ENCODE measurements around the gene NPR2.

The NPR2 gene

DNA sequence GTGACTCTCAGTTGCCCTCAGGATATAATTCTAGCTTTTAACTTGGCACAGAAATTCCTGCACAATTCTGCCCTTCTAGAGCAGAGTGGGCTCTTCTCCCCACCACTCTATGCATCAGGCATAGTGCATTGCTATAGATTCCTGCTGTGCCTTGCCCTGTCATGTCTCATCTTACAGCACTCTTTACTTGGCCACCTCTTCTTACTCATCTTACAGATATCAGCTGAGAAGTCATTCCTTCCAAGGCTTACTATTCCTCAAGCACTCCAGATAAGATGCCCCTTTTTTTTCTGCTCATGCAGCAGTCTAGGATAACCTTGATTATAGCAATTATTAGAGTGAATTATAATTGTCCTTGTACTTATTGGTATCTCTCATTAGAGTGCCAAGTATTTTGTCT lies 31.5 kb downstream of the NPR2 start:
- Histone ChIP-seq H3K4me1 (ENCODE audit: insufficient read depth, low read length) (no peaks in the 10 kb centered on the region), H3K27ac (ENCODE audit: low read depth, low read length) (no peak overlapping the region), H3K27me3 (ENCODE audit: control insufficient read depth in 1 of 2, insufficient read depth in 2 of 2, low read length in 2 of 2) (no peaks in the 10 kb centered on the region), H3K9me3 (ENCODE audit: low read length) (no peaks in the 10 kb centered on the region), H3K36me3 (ENCODE audit: insufficient read depth, low read length) (no peaks in the 10 kb centered on the region), H3K4me3 (ENCODE audit: low read depth in 1 of 2, low read length in 2 of 2) (no peak overlapping the region), H3K9ac (ENCODE audit: low read length) (no peak overlapping the region)

DNA sequence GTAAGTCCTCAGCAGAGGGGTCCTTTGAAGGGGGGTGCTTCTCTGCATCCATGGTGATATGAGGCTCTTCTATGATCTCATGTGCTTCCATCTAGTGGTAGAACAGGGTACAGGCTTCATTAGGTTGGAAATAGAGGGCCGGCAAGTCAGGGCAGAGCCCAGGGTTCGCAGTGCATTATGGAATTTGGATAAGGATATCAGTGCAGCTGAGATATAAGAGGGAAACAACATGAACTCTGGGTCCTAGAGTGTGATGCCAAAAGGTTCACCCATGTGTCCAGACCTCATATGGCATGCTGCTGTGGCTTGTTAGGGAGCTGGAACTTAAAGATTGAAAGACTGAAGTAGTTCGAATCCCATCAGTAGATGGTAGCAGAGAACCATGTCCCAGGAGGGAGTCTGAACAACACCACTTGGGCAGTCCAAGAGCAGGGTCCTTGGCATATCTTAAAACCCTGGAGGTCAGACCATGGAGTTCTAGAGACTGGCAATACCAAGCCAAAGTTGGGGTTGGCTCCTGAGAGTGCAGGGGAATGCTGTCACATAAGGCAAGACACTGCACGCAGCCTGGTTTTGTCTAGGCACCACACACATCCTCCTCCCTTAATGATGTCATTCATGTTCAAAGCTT lies 34.8 kb downstream of the NPR2 start:
- Histone ChIP-seq H3K4me3 (ENCODE audit: low read depth in 1 of 2, low read length in 2 of 2) (no peak overlapping the region), H3K27ac (ENCODE audit: low read depth, low read length) (no peak overlapping the region), H3K27me3 (ENCODE audit: control insufficient read depth in 1 of 2, insufficient read depth in 2 of 2, low read length in 2 of 2) (no peaks in the 10 kb centered on the region), H3K36me3 (ENCODE audit: insufficient read depth, low read length) (no peaks in the 10 kb centered on the region), H3K4me1 (ENCODE audit: insufficient read depth, low read length) (peaks cover 22% of the 10 kb centered on the region), H3K9me3 (ENCODE audit: low read length) (no peaks in the 10 kb centered on the region), H3K9ac (ENCODE audit: low read length) (no peak overlapping the region)

DNA sequence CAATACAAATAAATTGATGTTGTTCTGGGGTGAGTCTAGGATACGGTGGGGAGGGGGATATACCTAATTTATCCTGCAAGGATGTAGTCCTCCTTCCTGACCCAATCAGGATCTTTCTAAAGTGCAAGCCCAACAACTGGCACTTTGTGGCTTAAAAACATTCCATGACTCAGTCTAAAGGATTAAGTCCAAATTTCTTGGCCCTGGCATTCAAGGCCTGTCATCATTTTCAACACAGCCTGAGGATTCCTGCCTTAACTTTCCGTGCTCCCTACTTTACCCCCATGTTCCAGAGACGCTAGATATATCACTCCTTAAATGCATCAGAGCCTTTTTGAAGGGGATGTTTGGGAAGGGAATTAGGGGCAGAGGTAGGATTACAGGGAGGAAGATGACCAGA lies 36.1 kb downstream of the NPR2 start:
- Histone ChIP-seq H3K27me3 (ENCODE audit: control insufficient read depth in 1 of 2, insufficient read depth in 2 of 2, low read length in 2 of 2) (no peaks in the 10 kb centered on the region), H3K4me1 (ENCODE audit: insufficient read depth, low read length) (peaks cover 28% of the 10 kb centered on the region), H3K36me3 (ENCODE audit: insufficient read depth, low read length) (no peaks in the 10 kb centered on the region), H3K9me3 (ENCODE audit: low read length) (no peaks in the 10 kb centered on the region), H3K9ac (ENCODE audit: low read length) (no peak overlapping the region), H3K4me3 (ENCODE audit: low read depth in 1 of 2, low read length in 2 of 2) (no peak overlapping the region), H3K27ac (ENCODE audit: low read depth, low read length) (no peak overlapping the region)

DNA sequence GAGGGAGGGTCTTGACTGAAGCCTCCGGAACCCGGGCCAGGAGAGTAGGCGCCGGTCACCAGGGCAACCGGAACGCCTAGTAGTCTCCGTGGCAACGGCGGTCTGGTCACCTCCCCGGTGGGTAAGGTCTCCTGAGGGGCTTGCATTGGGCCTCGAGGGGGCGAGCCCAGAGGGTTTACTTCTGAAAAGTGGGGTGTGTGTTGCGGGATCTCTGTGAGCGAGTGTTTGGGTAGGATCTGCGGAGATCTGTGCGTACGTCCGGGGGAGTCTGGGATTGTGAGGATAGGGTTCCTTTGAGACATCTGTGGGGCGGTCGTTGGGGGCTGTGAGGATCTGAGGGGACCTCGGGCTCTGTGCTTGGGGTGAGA lies 37.3 kb downstream of the NPR2 start, which contains the start of gene FAM221B:
Gene FAM221B, minus strand, starts transcription at position 17 of the 368 bp plus-strand sequence. CDS start 2,571 bp downstream, outside the sequence.
- Histone ChIP-seq H3K27me3 (ENCODE audit: control insufficient read depth in 1 of 2, insufficient read depth in 2 of 2, low read length in 2 of 2) (no peaks in the 10 kb centered on the region), H3K4me1 (ENCODE audit: insufficient read depth, low read length) (peaks cover 36% of the 10 kb centered on the region), H3K4me3 (ENCODE audit: low read depth in 1 of 2, low read length in 2 of 2) (peak within 1 kb of the TSS; percentile 43 to 82), H3K36me3 (ENCODE audit: insufficient read depth, low read length) (no peaks in the 10 kb centered on the region), H3K9ac (ENCODE audit: low read length) (peak within 1 kb of the TSS; percentile 84), H3K9me3 (ENCODE audit: low read length) (no peaks in the 10 kb centered on the region), H3K27ac (ENCODE audit: low read depth, low read length) (peak within 1 kb of the TSS; percentile 66)

DNA sequence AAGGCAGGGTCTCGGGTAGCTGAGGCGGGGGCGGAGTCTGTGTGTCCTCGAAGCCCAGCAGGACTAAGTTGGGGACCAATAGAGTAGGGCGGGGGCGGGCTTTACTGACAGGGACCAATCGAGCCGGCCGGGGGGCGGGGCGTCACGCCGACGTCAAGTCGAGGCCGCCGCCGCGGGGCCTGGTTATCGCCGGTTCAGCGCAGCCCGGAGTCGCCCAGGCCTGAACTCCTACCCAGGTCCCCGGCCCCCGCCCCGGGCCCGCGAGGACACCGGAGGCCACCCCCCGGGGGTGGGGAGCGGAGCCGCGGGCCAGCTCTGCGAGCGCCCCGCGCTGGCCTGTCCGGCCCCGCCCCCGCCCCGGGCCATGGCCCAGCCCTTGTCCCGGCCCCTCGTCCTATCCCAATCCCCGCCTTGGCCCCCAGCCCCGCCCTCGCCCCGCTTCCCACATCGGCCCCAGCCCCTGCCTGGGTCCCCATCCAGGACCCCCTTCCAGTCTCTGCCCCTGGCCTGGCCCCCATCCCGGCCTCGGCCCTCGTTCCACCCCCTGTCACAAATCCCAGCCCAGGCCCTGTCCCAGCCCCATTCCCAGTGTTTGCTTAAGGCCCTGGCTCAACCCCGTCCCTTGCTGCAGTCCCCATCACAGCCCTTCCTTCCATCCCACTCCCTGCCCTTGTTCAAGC lies 37.8 kb downstream of the NPR2 start, which contains the start of gene TMEM8B:
Gene TMEM8B, plus strand, starts transcription at position 145 of the 680 bp plus-strand sequence. Its CDS starts 220 bp downstream, at position 365.
- no peaks in the 10 kb centered on the region for H3K9me3 ChIP-seq (ENCODE audit: low read length)
- peak within 1 kb of the TSS; percentile 66 for H3K27ac ChIP-seq (ENCODE audit: low read depth, low read length)
- H3K4me3 ChIP-seq (ENCODE audit: low read depth in 1 of 2, low read length in 2 of 2) = peak within 1 kb of the TSS; percentile 43 to 82
- peaks cover 36% of the 10 kb centered on the region for H3K4me1 ChIP-seq (ENCODE audit: insufficient read depth, low read length)
- H3K27me3 ChIP-seq (ENCODE audit: control insufficient read depth in 1 of 2, insufficient read depth in 2 of 2, low read length in 2 of 2) = no peaks in the 10 kb centered on the region
- H3K9ac ChIP-seq (ENCODE audit: low read length) = peak within 1 kb of the TSS; percentile 84
- no peaks in the 10 kb centered on the region for H3K36me3 ChIP-seq (ENCODE audit: insufficient read depth, low read length)

DNA sequence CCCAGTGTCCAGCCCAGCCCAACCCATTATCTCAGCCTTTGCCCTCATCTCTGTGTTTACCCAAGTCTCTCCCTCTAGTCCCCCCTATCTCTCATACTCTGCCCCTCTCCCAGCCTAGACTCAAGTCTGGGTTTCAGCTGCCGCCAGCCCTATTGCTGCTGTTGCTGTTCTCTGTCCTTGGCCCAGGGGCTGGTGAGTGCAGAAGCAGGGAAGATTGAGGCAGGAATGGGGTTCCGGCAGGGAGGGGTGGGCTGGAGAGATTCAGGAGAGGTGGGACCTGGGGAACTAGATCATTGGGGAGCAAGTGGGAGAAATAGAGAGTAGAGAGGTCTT lies 38.3 kb downstream of the NPR2 start:
- Histone ChIP-seq H3K9me3 (ENCODE audit: low read length) (no peaks in the 10 kb centered on the region), H3K36me3 (ENCODE audit: insufficient read depth, low read length) (no peaks in the 10 kb centered on the region), H3K27me3 (ENCODE audit: control insufficient read depth in 1 of 2, insufficient read depth in 2 of 2, low read length in 2 of 2) (no peaks in the 10 kb centered on the region), H3K4me3 (ENCODE audit: low read depth in 1 of 2, low read length in 2 of 2) (peak overlapping the region; percentile 43 to 82), H3K9ac (ENCODE audit: low read length) (peak overlapping the region; percentile 84), H3K4me1 (ENCODE audit: insufficient read depth, low read length) (peaks cover 36% of the 10 kb centered on the region), H3K27ac (ENCODE audit: low read depth, low read length) (peak overlapping the region; percentile 66)

DNA sequence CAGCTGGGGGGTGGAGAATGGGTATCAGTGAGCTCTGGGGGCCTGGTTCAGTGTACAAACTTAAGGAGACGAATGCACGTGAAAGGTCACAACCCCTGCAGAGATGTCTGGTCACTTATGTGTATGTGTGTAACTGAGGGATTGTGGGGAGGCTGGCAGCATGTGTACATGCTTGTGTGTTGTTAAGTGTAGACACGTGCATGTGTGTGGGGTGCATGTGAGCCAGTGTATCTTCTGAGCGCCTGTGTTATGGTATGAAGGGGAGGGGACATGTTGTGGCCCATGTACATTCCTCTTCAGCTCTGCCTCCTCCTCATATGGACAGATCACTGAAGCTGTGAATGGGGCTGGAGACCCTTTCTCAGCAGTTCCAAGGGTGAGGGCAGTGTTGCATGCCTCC lies 39.6 kb downstream of the NPR2 start:
- peaks cover 36% of the 10 kb centered on the region for H3K4me1 ChIP-seq (ENCODE audit: insufficient read depth, low read length)
- no peaks in the 10 kb centered on the region for H3K36me3 ChIP-seq (ENCODE audit: insufficient read depth, low read length)
- H3K9ac ChIP-seq (ENCODE audit: low read length) = no peak overlapping the region
- no peaks in the 10 kb centered on the region for H3K27me3 ChIP-seq (ENCODE audit: control insufficient read depth in 1 of 2, insufficient read depth in 2 of 2, low read length in 2 of 2)
- no peak overlapping the region for H3K4me3 ChIP-seq (ENCODE audit: low read depth in 1 of 2, low read length in 2 of 2)
- no peak overlapping the region for H3K27ac ChIP-seq (ENCODE audit: low read depth, low read length)
- H3K9me3 ChIP-seq (ENCODE audit: low read length) = no peaks in the 10 kb centered on the region

DNA sequence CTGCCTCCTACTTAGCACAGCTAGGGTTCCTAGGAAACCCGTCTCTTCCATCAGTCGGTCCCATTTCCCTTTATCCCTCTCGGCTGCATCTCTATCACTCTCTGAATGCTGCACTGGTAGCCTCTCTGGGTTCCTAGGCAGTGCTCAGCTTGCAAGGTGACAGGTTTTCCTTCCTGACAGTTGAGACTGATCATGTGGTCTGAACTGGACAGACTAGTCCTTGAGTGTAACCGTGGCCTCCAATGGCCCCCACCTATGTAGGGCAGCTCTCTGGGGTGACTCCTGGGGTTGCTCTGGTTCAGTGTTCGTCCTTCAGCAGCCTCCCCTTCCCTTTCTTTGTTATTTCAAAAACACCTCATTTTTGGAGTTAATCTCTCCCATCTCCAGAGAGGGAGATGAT lies 41.4 kb downstream of the NPR2 start:
- H3K27ac ChIP-seq (ENCODE audit: low read depth, low read length) = no peak overlapping the region
- no peak overlapping the region for H3K4me3 ChIP-seq (ENCODE audit: low read depth in 1 of 2, low read length in 2 of 2)
- H3K27me3 ChIP-seq (ENCODE audit: control insufficient read depth in 1 of 2, insufficient read depth in 2 of 2, low read length in 2 of 2) = no peaks in the 10 kb centered on the region
- no peaks in the 10 kb centered on the region for H3K36me3 ChIP-seq (ENCODE audit: insufficient read depth, low read length)
- H3K4me1 ChIP-seq (ENCODE audit: insufficient read depth, low read length) = peaks cover 36% of the 10 kb centered on the region
- no peaks in the 10 kb centered on the region for H3K9me3 ChIP-seq (ENCODE audit: low read length)
- H3K9ac ChIP-seq (ENCODE audit: low read length) = no peak overlapping the region

DNA sequence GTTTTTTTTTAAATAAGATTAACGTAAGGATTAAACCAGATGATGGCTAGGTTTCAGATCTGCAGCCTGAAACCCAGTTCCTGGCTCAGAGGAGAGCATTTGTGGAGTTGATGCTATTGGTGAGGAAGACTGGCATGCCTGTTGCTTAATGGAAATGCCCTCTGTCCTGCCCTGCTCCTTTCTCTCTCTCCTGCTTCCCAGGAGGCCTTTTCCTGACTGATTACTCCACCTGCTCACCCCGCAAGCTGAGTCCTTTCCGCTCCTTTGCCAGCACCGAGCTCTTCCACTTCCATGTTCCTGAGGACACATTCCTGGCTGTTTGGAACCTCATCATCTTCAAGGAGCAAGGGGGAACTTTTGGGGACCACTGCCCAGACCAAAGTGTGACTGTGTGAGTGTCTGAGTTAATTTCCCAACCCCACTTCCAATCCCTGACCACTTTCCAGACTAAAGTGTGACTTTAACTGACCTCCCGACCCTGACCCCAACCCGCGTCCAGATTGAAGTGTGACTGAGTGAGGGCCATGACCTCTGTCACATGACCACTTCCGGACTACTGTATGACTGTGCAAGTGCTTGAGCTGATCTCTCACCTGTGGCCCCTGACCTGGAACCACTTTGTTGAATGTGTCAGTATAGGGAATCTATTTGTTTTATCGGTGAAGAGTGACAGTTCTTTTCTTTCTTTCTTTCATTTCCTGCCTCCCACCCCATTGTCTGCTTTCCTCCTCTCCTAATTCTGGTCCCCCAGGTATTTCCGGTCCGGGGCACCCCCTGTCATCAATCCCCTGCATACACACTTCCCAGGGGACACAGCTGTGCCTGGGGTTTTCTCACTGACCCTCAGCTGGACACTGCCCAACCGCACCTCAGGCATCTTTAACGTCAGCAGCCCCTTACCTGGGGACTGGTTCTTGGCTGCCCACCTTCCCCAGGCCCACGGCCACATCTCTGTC lies 43.1 kb downstream of the NPR2 start:
- Histone ChIP-seq H3K36me3 (ENCODE audit: insufficient read depth, low read length) (no peaks in the 10 kb centered on the region), H3K4me1 (ENCODE audit: insufficient read depth, low read length) (peaks cover 31% of the 10 kb centered on the region), H3K4me3 (ENCODE audit: low read depth in 1 of 2, low read length in 2 of 2) (no peak overlapping the region), H3K27ac (ENCODE audit: low read depth, low read length) (no peak overlapping the region), H3K9ac (ENCODE audit: low read length) (no peak overlapping the region), H3K9me3 (ENCODE audit: low read length) (no peaks in the 10 kb centered on the region), H3K27me3 (ENCODE audit: control insufficient read depth in 1 of 2, insufficient read depth in 2 of 2, low read length in 2 of 2) (no peaks in the 10 kb centered on the region)

DNA sequence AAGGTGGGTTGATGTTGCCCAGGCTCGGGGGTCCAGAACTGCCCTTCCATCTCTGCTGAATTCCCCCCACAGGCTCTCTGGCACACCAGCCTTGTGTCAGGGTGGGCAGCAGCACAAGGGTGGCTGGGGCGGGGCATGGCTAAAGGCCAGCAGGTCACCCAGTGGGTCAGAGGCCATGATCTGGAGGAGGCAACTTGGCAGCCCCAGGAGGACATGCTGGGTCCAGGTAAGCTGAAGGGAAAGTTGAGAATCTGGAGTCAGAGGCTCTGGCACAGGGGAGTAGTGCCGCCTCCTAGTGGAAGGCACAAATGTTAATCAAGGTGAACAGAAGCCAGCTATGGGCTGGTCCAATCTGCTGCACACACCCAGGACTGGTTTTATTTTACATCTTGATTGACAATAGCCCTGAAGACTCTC lies 43.8 kb downstream of the NPR2 start:
- Histone ChIP-seq H3K9ac (ENCODE audit: low read length) (no peak overlapping the region), H3K36me3 (ENCODE audit: insufficient read depth, low read length) (no peaks in the 10 kb centered on the region), H3K9me3 (ENCODE audit: low read length) (no peaks in the 10 kb centered on the region), H3K27me3 (ENCODE audit: control insufficient read depth in 1 of 2, insufficient read depth in 2 of 2, low read length in 2 of 2) (no peaks in the 10 kb centered on the region), H3K4me1 (ENCODE audit: insufficient read depth, low read length) (peaks cover 24% of the 10 kb centered on the region), H3K27ac (ENCODE audit: low read depth, low read length) (no peak overlapping the region), H3K4me3 (ENCODE audit: low read depth in 1 of 2, low read length in 2 of 2) (no peak overlapping the region)

DNA sequence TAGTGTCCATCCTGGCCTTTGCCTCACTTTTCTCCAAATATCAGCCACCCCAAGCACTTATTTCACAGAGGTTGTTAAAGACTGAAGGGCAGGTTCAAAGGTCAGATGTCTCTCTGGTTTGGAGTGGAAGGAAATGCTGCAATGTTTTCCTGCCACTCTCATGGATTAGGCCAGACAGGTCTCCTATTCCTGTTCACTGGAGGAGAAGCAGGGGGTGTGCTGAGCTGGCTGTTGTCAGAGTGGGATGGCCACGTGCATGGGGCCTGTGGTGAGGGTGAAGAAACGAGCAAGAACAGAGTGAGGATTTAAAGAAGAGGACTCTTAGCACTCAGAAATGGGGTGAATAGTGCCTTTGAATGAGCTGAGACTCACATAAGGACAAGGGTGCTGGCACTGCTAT lies 44.4 kb downstream of the NPR2 start:
- H3K4me3 ChIP-seq (ENCODE audit: low read depth in 1 of 2, low read length in 2 of 2) = no peak overlapping the region
- no peak overlapping the region for H3K9ac ChIP-seq (ENCODE audit: low read length)
- no peak overlapping the region for H3K27ac ChIP-seq (ENCODE audit: low read depth, low read length)
- no peaks in the 10 kb centered on the region for H3K36me3 ChIP-seq (ENCODE audit: insufficient read depth, low read length)
- no peaks in the 10 kb centered on the region for H3K27me3 ChIP-seq (ENCODE audit: control insufficient read depth in 1 of 2, insufficient read depth in 2 of 2, low read length in 2 of 2)
- H3K9me3 ChIP-seq (ENCODE audit: low read length) = no peaks in the 10 kb centered on the region
- peaks cover 18% of the 10 kb centered on the region for H3K4me1 ChIP-seq (ENCODE audit: insufficient read depth, low read length)

Measured in muscle layer of colon (tissue), 2 donors.